Heart right ventricle (tissue), 16 donors: ENCODE measurements around the gene STRA8. TPM values are rescaled to one million over a fixed set of nuclear protein-coding genes. Genes with fewer than 3 reads are reported as not detected.

Experiments
- ATAC-seq, 8 donors: fragments of 200-7000 bp; cut with Tn5 transposase; one replicate each; pipeline ENCODE4 v1.9.1; 2020; ENCODE audit warnings: mild to moderate bottlenecking in 8 of 8, moderate library complexity in 8 of 8, moderate number of reproducible peaks in 1 of 8
- DNase-seq, 2 donors: peaks; one replicate each; pipeline ENCODE4 v3.0.0-alpha.2; 2020
- H3K27ac ChIP-seq, 10 donors: fragments of 200-600 bp; sonication (generic) in 2 of 10; one replicate each; pipeline versions ENCODE4 v1.5.0 to v1.8.0; 2020 to 2022; ENCODE audit warnings: mild to moderate bottlenecking in 3 of 10
- H3K27me3 ChIP-seq, 7 donors: fragments of 200-600 bp; one replicate each; pipeline ENCODE4 v1.8.0; 2021 to 2022; ENCODE audit warnings: mild to moderate bottlenecking in 2 of 7
- H3K36me3 ChIP-seq, 9 donors: fragments of 200-600 bp; sonication (generic) in 1 of 9; one replicate each; pipeline versions ENCODE4 v1.5.0 to v1.8.0; 2020 to 2022; ENCODE audit warnings: mild to moderate bottlenecking in 2 of 9
- H3K4me1 ChIP-seq, 9 donors: fragments of 200-600 bp; sonication (generic) in 1 of 9; one replicate each; pipeline versions ENCODE4 v1.5.0 to v1.8.0; 2020 to 2022; ENCODE audit warnings: mild to moderate bottlenecking in 4 of 9
- H3K4me3 ChIP-seq, 10 donors: fragments of 200-600 bp; sonication (generic) in 2 of 10; one replicate each; pipeline versions ENCODE4 v1.5.0 to v1.8.0; 2020 to 2022; ENCODE audit warnings: mild to moderate bottlenecking in 7 of 10, moderate library complexity in 2 of 10
- H3K9me3 ChIP-seq, 11 donors: fragments of 200-600 bp in 10 of 11; sonication (generic) in 2 of 11; one replicate each; pipeline versions ENCODE4 v1.5.0 to v1.8.0; 2013 to 2022; ENCODE audit warnings: mild to moderate bottlenecking in 2 of 11, control low read depth in 1 of 11, moderate library complexity in 1 of 11
- CTCF ChIP-seq, 9 donors: fragments of 200-600 bp; sonication (generic) in 2 of 9; IDR thresholded peaks; one replicate each; pipeline versions ENCODE4 v1.5.0 to v1.8.0; 2021 to 2022; ENCODE audit warnings: antibody characterized with exemption in 9 of 9, mild to moderate bottlenecking in 5 of 9, moderate library complexity in 1 of 9
- WGBS, 2 donors: extraction: QIAGEN DNeasy Blood & Tissue Kit; methylation state at CpG; one replicate each; pipeline ENCODE4 v1.1.7; 2013; ENCODE audit warnings: inconsistent platforms in 1 of 2; 5-methylcytosine and 5-hydroxymethylcytosine counted together
- intact Hi-C, 10 donors: fragments of 100-400 bp; cut with DNase I; formaldehyde crosslinking; loops; one replicate each; pipeline versions ENCODE4 v1.11.1 to v1.14.2; 2022
- polyA plus RNA-seq, 2 donors: library from polyadenylated mRNA; stranded (reverse); fragments of 200-250 nt; gene quantifications; one replicate each; pipeline ENCODE4 v1.2.3, GENCODE V29; 2013
- total RNA-seq, 10 donors: library from RNA; stranded (reverse); fragmentation: NEBNext Ultra II Directional in 3 of 10; extraction: Animal tissue kit (Norgen Biotek cat#: 25700) in 3 of 10; gene quantifications; one replicate each; pipeline versions ENCODE4 v1.2.1 to v1.2.4, GENCODE V29; 2021 to 2023
- donor health status: Arrhythmogenic right ventricular cardiomyopathy.
- donor health status: ischemic (EF 13 %, LVEDD 7.1; RV severe dilation, severe dysfunction).
- donor health status: healthy with polysubstance abuse.
- donor health status: DM: no; HTN: yes; CAD: no.
- donor health status: DM: no; HTN: no; CAD: no.
- donor health status: ischemic (EF 25% LVEDD 6.9; RV normal size, moderate dysfunction).
- donor health status: ischemic (EF 25% LVEDD 5.7; RV mildly dilated, moderate dysfunction).
- donor health status: healthy.
- donor health status: DM: yes; HTN: yes; CAD: no.
- donor health status: Ischemic cardiomyopathy.
- donor health status: ischemic (EF 35%, LVEDD 5.7; RV mildly dilated, moderate dysfunction).
- donor health status: nonischemic (EF 11% LVEDD 7.7; RV severe dilation, severe dysfunction).
- donor health status: DM: yes; HTN: yes; CAD: no.
- donor health status: PGD.
- donor health status: ischemic (EF 29% LVEDD 5.4; RV normal size, mild dysfunction).
- donor health status: nonischemic (EF 23%, LVEDD 6.1; RV moderate dilation, normal function).

STRA8 gene
- total and polyA plus RNA-seq, 12 donors, result not detected

- no peak for ATAC-seq
- H3K27ac ChIP-seq, result no peak overlapping the region
- peaks cover 0 to 25% (median 14%) of the 10 kb centered on the region in 9 donors for H3K4me1 ChIP-seq
- no peak for TF ChIP-seq CTCF (IDR thresholded peaks at IDR 0.05)
- peaks cover 0 to 5% (median 0%) of the 10 kb centered on the region in 9 donors for H3K36me3 ChIP-seq
- H3K4me3 ChIP-seq, result no peak overlapping the region
- no peaks in the 10 kb centered on the region for H3K9me3 ChIP-seq
- 72 to 73% methylated on average over 2 of the region's 2 CpGs for WGBS, 2 donors
- intact Hi-C loops, result no loop called here
- H3K27me3 ChIP-seq, result peaks cover 0 to 5% (median 0%) of the 10 kb centered on the region in 7 donors
- no peak for DNase-seq
These were observed 19.8 kb upstream of the STRA8 start for GRCh38 chr7:135213831-135214230.

- Histone ChIP-seq H3K4me3 (no peak overlapping the region), H3K4me1 (peaks cover 0 to 11% (median 7%) of the 10 kb centered on the region in 9 donors), H3K36me3 (no peaks in the 10 kb centered on the region), H3K27me3 (peaks cover 0 to 7% (median 0%) of the 10 kb centered on the region in 7 donors), H3K9me3 (no peaks in the 10 kb centered on the region), H3K27ac (no peak overlapping the region)
- DNase-seq (no peak), ATAC-seq (no peak)
- intact Hi-C loops, result no loop called here
- no peak for TF ChIP-seq CTCF (IDR thresholded peaks at IDR 0.05)
- 85 to 89% methylated on average over 4 of the region's 4 CpGs for WGBS, 2 donors
These were observed 18.5 kb upstream of the STRA8 start for GRCh38 chr7:135215180-135215579.

GRCh38 chr7:135215698-135216097 lies 17.9 kb upstream of the STRA8 start:
- Histone ChIP-seq H3K27ac (no peak overlapping the region), H3K4me3 (no peak overlapping the region), H3K36me3 (no peaks in the 10 kb centered on the region), H3K4me1 (peaks cover 0 to 6% (median 2%) of the 10 kb centered on the region in 9 donors), H3K27me3 (peaks cover 0 to 7% (median 0%) of the 10 kb centered on the region in 7 donors), H3K9me3 (no peaks in the 10 kb centered on the region)
- 77 to 84% methylated on average over 3 of the region's 3 CpGs for WGBS, 2 donors
- intact Hi-C loops, result no loop called here
- ATAC-seq, result no peak
- no peak for TF ChIP-seq CTCF (IDR thresholded peaks at IDR 0.05)
- no peak for DNase-seq

GRCh38 chr7:135217645-135218509 lies 15.8 kb upstream of the STRA8 start:
- Histone ChIP-seq H3K4me3 (no peak overlapping the region), H3K27me3 (peaks cover 0 to 12% (median 0%) of the 10 kb centered on the region in 7 donors), H3K27ac (no peak overlapping the region), H3K9me3 (no peaks in the 10 kb centered on the region), H3K36me3 (no peaks in the 10 kb centered on the region), H3K4me1 (no peaks in the 10 kb centered on the region)
- TF ChIP-seq CTCF (IDR thresholded peaks at IDR 0.05), result no peak
- 95 to 98% methylated on average over 5 of the region's 5 CpGs for WGBS, 2 donors
- ATAC-seq (no peak), DNase-seq (no peak)
- intact Hi-C loops, result no loop called here
